Pancreas (tissue), 10 donors: ENCODE data around the gene ACCSL. TPM values are rescaled to one million over a fixed set of nuclear protein-coding genes. Genes with fewer than 3 reads are reported as not detected.

Experiments
- ATAC-seq, 4 donors: fragments of 200-7000 bp; cut with Tn5 transposase; one replicate each; pipeline versions ENCODE4 v1.8.0 to v1.9.1; 2020; ENCODE audit warnings: mild to moderate bottlenecking in 4 of 4, moderate library complexity in 4 of 4
- DNase-seq, 6 donors: peaks; one replicate each; pipeline ENCODE4 v3.0.0-alpha.2; 2020
- FAIRE-seq: peaks from 2 replicates; lab custom pipeline; 2012; peaks lifted over from hg19 to GRCh38; lab: Jason Lieb, UNC
- H3K27ac ChIP-seq, 4 donors: fragments of 200-600 bp; sonication (generic); 1 replicate in 3 of 4; 2 replicates in 1 of 4; pipeline versions ENCODE4 v1.5.0 to v1.8.0; 2020
- H3K27me3 ChIP-seq, 4 donors: fragments of 200-600 bp; one replicate each; pipeline ENCODE4 v1.8.0; 2021
- H3K36me3 ChIP-seq, 3 donors: fragments of 200-600 bp; sonication (generic) in 1 of 3; one replicate each; pipeline versions ENCODE4 v1.5.0 to v1.8.0; 2020 to 2021
- H3K4me1 ChIP-seq, 3 donors: fragments of 200-600 bp; one replicate each; pipeline ENCODE4 v1.8.0; 2021
- H3K4me3 ChIP-seq, 4 donors: fragments of 200-600 bp; sonication (generic) in 2 of 4; one replicate each; pipeline versions ENCODE4 v1.5.0 to v1.8.0; 2020 to 2021
- H3K9me3 ChIP-seq, 4 donors: fragments of 200-600 bp; one replicate each; pipeline ENCODE4 v1.8.0; 2021
- CTCF ChIP-seq, 4 donors: fragments of 200-600 bp; sonication (generic) in 3 of 4; IDR thresholded peaks; one replicate each; pipeline versions ENCODE4 v1.5.0 to v1.8.0; 2021; ENCODE audit warnings: antibody characterized with exemption in 4 of 4
- WGBS, 2 donors: extraction: QIAGEN DNeasy Blood & Tissue Kit; methylation state at CpG; one replicate each; pipeline ENCODE4 v1.1.7; 2013; 5-methylcytosine and 5-hydroxymethylcytosine counted together
- intact Hi-C, 3 donors: fragments of 100-400 bp; cut with DNase I; formaldehyde crosslinking; loops; one replicate each; pipeline versions ENCODE4 v1.11.1 to v1.14.2; 2022
- polyA plus RNA-seq, 2 donors: library from polyadenylated mRNA; stranded (reverse); fragments of 200-250 nt; gene quantifications; one replicate each; pipeline ENCODE4 v1.2.3, GENCODE V29; 2013
- total RNA-seq, 6 donors: library from RNA; stranded (reverse); fragmentation: NEBNext Ultra II Directional in 4 of 6; extraction: Animal tissue kit (Norgen Biotek cat#: 25700) in 4 of 6; gene quantifications; one replicate each; pipeline versions ENCODE4 v1.2.1 to v1.2.4, GENCODE V29; 2021 to 2023
- donor health status: healthy with polysubstance abuse.
- donor health status: DM: no; HTN: no; CAD: no; lungs with moderate emphysema.
- donor health status: DM: no; HTN: no; CAD: no.
- donor health status: control.
- donor health status: control.
- donor health status: Bipolar disorder and iron deficiency.
- donor health status: DM: yes; HTN: yes; CAD: no.
- donor health status: DM: no; HTN: no; CAD: no.
- donor health status: DM: no; HTN: no; CAD: no.
- donor health status: DM: yes; HTN: yes; CAD: no.

ACCSL gene
- total and polyA plus RNA-seq, 8 donors: not detected

DNA sequence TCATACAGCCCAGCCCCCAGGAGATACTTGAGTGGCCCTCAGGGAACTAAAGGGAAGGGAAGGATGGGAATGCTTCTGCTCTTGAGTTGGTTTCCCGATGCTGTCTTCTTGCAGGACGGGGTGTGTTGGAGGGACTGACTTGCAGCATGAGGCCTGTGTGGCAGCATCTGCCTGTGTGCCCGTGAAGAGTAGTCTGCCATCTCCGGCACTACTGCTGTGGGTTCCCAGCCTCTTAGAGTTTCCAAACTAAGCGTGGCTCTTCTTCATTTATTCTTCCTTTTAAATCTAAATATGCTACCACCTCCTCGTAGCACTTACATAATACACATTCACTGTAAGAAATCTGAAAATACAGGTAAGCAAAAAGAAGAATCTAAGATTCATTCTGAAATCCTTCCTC, 60.5 kb downstream of the ACCSL start:
- DNase-seq: no peak
- H3K4me1 ChIP-seq: no peaks in the 10 kb centered on the region
- no peaks in the 10 kb centered on the region for H3K9me3 ChIP-seq
- no peak overlapping the region for H3K4me3 ChIP-seq
- no peak for FAIRE-seq
- H3K36me3 ChIP-seq: no peaks in the 10 kb centered on the region
- intact Hi-C loops: loop anchor here in 1 of 3 donors (10.0 kb wide), 1 partner anchor 427 kb away; no protein-coding TSS in a partner anchor
- WGBS, 2 donors: 79 to 89% methylated on average over 6 of the region's 6 CpGs
- no peaks in the 10 kb centered on the region for H3K27me3 ChIP-seq
- ATAC-seq: no peak
- H3K27ac ChIP-seq: no peak overlapping the region
- TF ChIP-seq CTCF (IDR thresholded peaks at IDR 0.05): no peak

Other genes starting within 250 kb of the ACCSL start
- gene ALKBH3, start 167.2 kb upstream of the ACCSL start, total RNA-seq: 10 to 100 TPM; 13.9 to 20.1 (median 17.0) TPM
- 10 to 100 TPM; 22.5 to 29.1 TPM for gene ALKBH3, start 167.2 kb upstream of the ACCSL start, polyA plus RNA-seq
- gene C11orf96, start 105.3 kb upstream of the ACCSL start, total RNA-seq: 10 to 100 TPM in 3 of 6 donors, 1 to 10 TPM in 3; 3.7 to 45.1 (median 14.0) TPM
- 10 to 100 TPM; 28.4 to 33.1 TPM for gene C11orf96, start 105.3 kb upstream of the ACCSL start, polyA plus RNA-seq
- 10 to 100 TPM; 10.1 to 20.9 (median 15.0) TPM for gene ACCS, start 18.3 kb downstream of the ACCSL start, total RNA-seq
- gene ACCS, start 18.3 kb downstream of the ACCSL start, polyA plus RNA-seq: 10 to 100 TPM; 47.9 to 68.1 TPM
- gene EXT2, start 47.7 kb downstream of the ACCSL start, total RNA-seq: 10 to 100 TPM; 18.9 to 36.3 (median 26.8) TPM
- 10 to 100 TPM; 14.4 to 18.3 TPM for gene EXT2, start 47.7 kb downstream of the ACCSL start, polyA plus RNA-seq